OCI-LY3 (cell line): Measurements from ENCODE around the gene RMI2.
A peak's percentile ranks its signal among the peaks of the same experiment; 100 is the strongest.

Experiments used
- H2AFZ ChIP-seq: fragments of 200-600, 300-600 bp; shearing (Covaris generic); 2 replicates; pipeline ENCODE4 v1.6.0; 2014; ENCODE audit warnings: antibody characterized with exemption, low read depth, low read length
- H3K27ac ChIP-seq: fragments of 200-600, 300-600 bp; sonication (generic); 2 replicates; pipeline ENCODE4 v1.5.1; 2014; ENCODE audit warnings: mild to moderate bottlenecking, low read length, moderate library complexity, mixed read lengths
- H3K27me3 ChIP-seq: fragments of 200-600, 300-600 bp; sonication (generic); 2 replicates; pipeline ENCODE4 v1.6.1; 2014; ENCODE audit warnings: low read depth, low read length, mixed read lengths
- H3K36me3 ChIP-seq: fragments of 200-600, 300-600 bp; sonication (generic); replicated peaks from 2 replicates; pipeline ENCODE3; 2014; ENCODE audit warnings: low read depth, low read length, mixed read lengths
- H3K4me1 ChIP-seq: fragments of 300-600, 200-600 bp; sonication (generic); 2 replicates; pipeline ENCODE4 v1.6.1; 2014; ENCODE audit warnings: low read length, mixed read lengths
- H3K4me2 ChIP-seq: fragments of 200-600, 300-600 bp; sonication (generic); 2 replicates; pipeline ENCODE4 v1.6.1; 2014; ENCODE audit warnings: low read length, mixed read lengths
- H3K4me3 ChIP-seq: fragments of 300-600, 200-600 bp; sonication (generic); 2 replicates; pipeline ENCODE4 v1.5.1; 2014; ENCODE audit warnings: antibody characterized with exemption, mild to moderate bottlenecking, low read length, moderate library complexity
- H3K79me2 ChIP-seq: fragments of 300-600, 200-600 bp; shearing (Covaris generic); 2 replicates; pipeline ENCODE4 v1.6.1; 2014; ENCODE audit warnings: mild to moderate bottlenecking, low read length, mixed read lengths
- H3K9ac ChIP-seq: fragments of 300-600, 200-600 bp; shearing (Covaris generic); 2 replicates; pipeline ENCODE4 v1.6.0; 2014; ENCODE audit warnings: mild to moderate bottlenecking, low read length, moderate library complexity
- H3K9me3 ChIP-seq: fragments of 200-600, 300-600 bp; shearing (Covaris generic); 2 replicates; pipeline ENCODE4 v1.6.1; 2014; ENCODE audit warnings: low read length, mixed read lengths; ENCODE audit not compliant: insufficient read depth
- H4K20me1 ChIP-seq: fragments of 200-600, 300-600 bp; sonication (generic); 2 replicates; pipeline ENCODE4 v1.6.1; 2016; ENCODE audit warnings: low read length, mixed read lengths; ENCODE audit not compliant: insufficient read depth
- CTCF ChIP-seq: fragments of 200-600, 300-600 bp; sonication (generic); IDR thresholded peaks from 2 replicates; pipeline ENCODE4 v1.5.1; 2014; ENCODE audit warnings: antibody characterized with exemption, low read length, low read depth
- EZH2phosphoT487 ChIP-seq: fragments of 200-600 bp; shearing (Covaris generic); IDR thresholded peaks from 2 replicates; pipeline ENCODE4 v1.6.1; 2018; ENCODE audit warnings: antibody characterized with exemption, mixed run types, low read depth

The RMI2 gene

DNA sequence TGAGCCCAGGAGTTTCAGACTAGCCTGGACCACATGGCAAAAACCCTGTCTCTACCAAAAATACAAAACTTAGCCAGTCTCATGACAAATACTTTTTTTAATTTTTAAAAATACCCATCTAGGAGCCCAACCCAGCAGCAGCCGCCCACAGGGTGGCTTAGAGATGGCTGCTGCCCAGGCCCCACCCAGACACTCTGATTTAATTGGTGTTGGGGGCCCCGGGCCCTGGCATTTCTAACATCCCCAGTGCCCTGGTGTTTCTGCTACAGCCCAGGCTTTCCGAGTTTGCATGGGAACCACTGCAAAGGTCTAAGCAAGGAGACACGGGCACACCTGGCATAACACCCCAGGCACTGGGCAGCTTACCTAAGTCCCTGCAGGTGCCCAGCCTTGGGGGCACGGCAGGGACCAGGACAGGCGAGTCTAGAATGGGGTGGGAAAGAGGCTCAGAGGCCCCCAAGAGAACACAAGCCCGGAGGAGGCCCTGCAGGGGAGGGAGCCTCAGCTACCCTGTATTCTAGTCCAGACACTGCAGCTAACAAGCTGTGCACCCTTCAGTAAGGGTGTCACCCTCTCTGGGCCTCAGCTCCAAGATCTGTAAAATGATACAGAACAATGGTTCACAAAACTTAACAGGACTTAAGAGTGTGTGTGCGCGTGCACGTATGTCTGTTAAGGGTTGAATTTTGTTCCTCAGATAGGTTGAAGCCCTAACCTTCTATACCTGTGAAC, 48.8 kb downstream of the RMI2 start:
- Histone ChIP-seq H3K9ac (no peak overlapping the region), H3K4me3 (no peak overlapping the region), H4K20me1 (no peaks in the 10 kb centered on the region), H3K27me3 (no peaks in the 10 kb centered on the region), H3K4me2 (no peak overlapping the region), H2AFZ (no peak overlapping the region), H3K36me3 (no peaks in the 10 kb centered on the region), H3K4me1 (peaks cover 14% of the 10 kb centered on the region), H3K79me2 (no peaks in the 10 kb centered on the region), H3K27ac (no peak overlapping the region), H3K9me3 (no peaks in the 10 kb centered on the region)
- TF ChIP-seq CTCF (no peak), EZH2phosphoT487 (no peak)

DNA sequence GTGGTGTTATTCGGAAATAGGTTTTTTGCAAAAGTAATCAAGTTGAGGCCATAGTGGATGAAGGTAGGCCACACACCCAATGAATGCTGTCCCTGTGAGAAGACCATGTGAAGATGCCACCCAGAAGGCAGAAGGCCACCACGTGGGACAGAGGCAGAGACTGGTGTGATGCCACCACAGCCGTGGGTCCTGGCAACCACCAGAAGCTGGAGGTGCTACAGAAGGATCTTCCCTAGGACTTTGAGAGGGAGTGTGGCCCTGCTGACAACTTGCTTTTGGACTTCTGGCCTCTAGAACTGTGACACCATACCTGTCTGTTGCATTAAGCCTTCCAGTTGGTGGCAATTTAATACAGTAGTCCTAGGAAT, 49.3 kb downstream of the RMI2 start:
- no peak overlapping the region for H2AFZ ChIP-seq
- H3K4me1 ChIP-seq = peaks cover 14% of the 10 kb centered on the region
- H3K27me3 ChIP-seq = no peaks in the 10 kb centered on the region
- TF ChIP-seq CTCF (no peak), EZH2phosphoT487 (no peak)
- no peaks in the 10 kb centered on the region for H3K36me3 ChIP-seq
- H4K20me1 ChIP-seq = no peaks in the 10 kb centered on the region
- no peaks in the 10 kb centered on the region for H3K9me3 ChIP-seq
- no peaks in the 10 kb centered on the region for H3K79me2 ChIP-seq
- no peak overlapping the region for H3K9ac ChIP-seq
- H3K27ac ChIP-seq = no peak overlapping the region
- H3K4me2 ChIP-seq = no peak overlapping the region
- H3K4me3 ChIP-seq = no peak overlapping the region

- Histone ChIP-seq H3K4me2 (peak overlapping the region; percentile 44), H3K27ac (no peak overlapping the region)
These were observed 50.0 kb downstream of the RMI2 start for GRCh38 chr16:11395008-11395948.

More at GRCh38 chr16:11395008-11395948, 50.0 kb downstream of the RMI2 start:
- Histone ChIP-seq H3K4me1 (peaks cover 14% of the 10 kb centered on the region), H2AFZ (no peak overlapping the region), H3K9me3 (no peaks in the 10 kb centered on the region), H3K4me3 (0 out of 2 replicates have a peak overlapping the region, but pooled peaks have one; percentile 6), H4K20me1 (no peaks in the 10 kb centered on the region), H3K79me2 (no peaks in the 10 kb centered on the region), H3K27me3 (no peaks in the 10 kb centered on the region), H3K36me3 (no peaks in the 10 kb centered on the region), H3K9ac (no peak overlapping the region)
- TF ChIP-seq EZH2phosphoT487 = no peak
- TF ChIP-seq CTCF = peak; percentile 33
